K562 (cell line): ENCODE data around the gene ACTL9. TPM values are rescaled to one million over a fixed set of nuclear protein-coding genes. Genes with fewer than 3 reads are reported as not detected.

Experiments
- ATAC-seq: fragments of 200-7000 bp; cut with Tn5 transposase; 3 replicates; pipeline ENCODE4 v1.9.1; 2020; ENCODE audit warnings: moderate library complexity
- BruUV-seq: library from RNA; stranded (reverse); fragments of 400-500 nt; replicated peaks from 2 replicates; lab custom pipeline; 2021; lab: Mats Ljungman, UMichigan
- CTCF ChIA-PET: fragments of 300-600 bp; formaldehyde crosslinking; extraction: SDS; loops from one replicate; lab custom pipeline; 2021; ENCODE audit warnings: low intra/inter-chr PET ratio; lab: Yijun Ruan, JAX
- POLR2A ChIA-PET: fragments of 300-600, 350-650 bp; sonication (Branson Sonifier 250); formaldehyde crosslinking; extraction: SDS; loops from one replicate; lab custom pipeline; 2021; ENCODE audit warnings: antibody characterized with exemption, inconsistent platforms; lab: Yijun Ruan, JAX
- DNase-seq, 4 experiments: peaks; one replicate each; pipeline versions ENCODE4 v3.0.0 to v3.0.0-alpha.2; 2011 to 2018; ENCODE audit warnings: low spot score in 3 of 4, mixed read lengths in 3 of 4; ENCODE audit errors: extremely low read depth in 1 of 4
- FAIRE-seq: peaks from 2 replicates; lab custom pipeline; 2011; peaks lifted over from hg19 to GRCh38; lab: Jason Lieb, UNC
- H2AFZ ChIP-seq: 2 replicates; pipeline ENCODE4 v1.6.0; 2011; ENCODE audit warnings: low read depth, low read length, control low read depth, inconsistent platforms
- H3K27ac ChIP-seq: fragments of 200-600 bp; 3 replicates; pipeline ENCODE4 v1.8.0; 2011; ENCODE audit warnings: low read depth, mild to moderate bottlenecking, control low read depth, inconsistent platforms, low read length, moderate library complexity, mixed read lengths; ENCODE audit errors: extremely low read depth
- H3K27me3 ChIP-seq, 2 experiments: fragments of 300-600 bp in 1 of 2; 2 replicates in 1 of 2; 3 replicates in 1 of 2; pipeline versions ENCODE4 v1.6.0 to v1.8.0; 2011; ENCODE audit warnings: inconsistent platforms in 2 of 2, low read length in 2 of 2, mild to moderate bottlenecking in 1 of 2, mixed read lengths in 1 of 2, moderate library complexity in 1 of 2; ENCODE audit not compliant: control insufficient read depth in 2 of 2, insufficient read depth in 2 of 2
- H3K36me3 ChIP-seq: fragments of 300-600 bp; 3 replicates; pipeline ENCODE4 v1.8.0; 2011; ENCODE audit warnings: mild to moderate bottlenecking, low read length, inconsistent platforms; ENCODE audit not compliant: control insufficient read depth, insufficient read depth
- H3K4me1 ChIP-seq, 2 experiments: fragments of 200-600 bp in 1 of 2; replicated peaks in 1 of 2; 2 replicates in 1 of 2; 3 replicates in 1 of 2; pipeline versions ENCODE4 v1.5.1 to v1.8.0; 2011; ENCODE audit warnings: inconsistent platforms in 2 of 2, low read length in 2 of 2, mild to moderate bottlenecking in 1 of 2, mixed read lengths in 1 of 2, moderate library complexity in 1 of 2; ENCODE audit not compliant: control insufficient read depth in 2 of 2, insufficient read depth in 2 of 2
- H3K4me2 ChIP-seq: 2 replicates; pipeline ENCODE4 v1.6.1; 2011; ENCODE audit warnings: low read length, control low read depth, inconsistent platforms, mixed read lengths; ENCODE audit not compliant: insufficient read depth
- H3K4me3 ChIP-seq: fragments of 200-600 bp; sonication (generic), shearing (Covaris generic); 2 replicates; pipeline ENCODE4 v1.5.1; 2016; ENCODE audit warnings: control low read depth, inconsistent platforms
- H3K79me2 ChIP-seq: fragments of 200-600 bp; 3 replicates; pipeline ENCODE4 v1.8.0; 2011; ENCODE audit warnings: low read length, inconsistent platforms; ENCODE audit not compliant: control insufficient read depth, insufficient read depth
- H3K9ac ChIP-seq, 2 experiments: 2 replicates each; pipeline versions ENCODE4 v1.6.0 to v1.6.1; 2011; ENCODE audit warnings: low read depth in 2 of 2, low read length in 2 of 2, control low read depth in 1 of 2, inconsistent platforms in 1 of 2, mild to moderate bottlenecking in 1 of 2, mixed read lengths in 1 of 2; ENCODE audit not compliant: insufficient read depth in 1 of 2
- H3K9me1 ChIP-seq: one replicate; pipeline ENCODE4 v1.6.0; 2011; ENCODE audit warnings: inconsistent platforms, mild to moderate bottlenecking, low read length, moderate library complexity; ENCODE audit not compliant: control insufficient read depth, insufficient read depth
- H3K9me3 ChIP-seq: replicated peaks from 2 replicates; pipeline ENCODE4 v1.5.1; 2011; ENCODE audit warnings: low read depth, low read length, inconsistent platforms; ENCODE audit not compliant: control insufficient read depth, insufficient read depth
- H4K20me1 ChIP-seq: replicated peaks from 2 replicates; pipeline ENCODE4 v1.6.1; 2011; ENCODE audit warnings: low read length, inconsistent platforms, mixed read lengths; ENCODE audit not compliant: control insufficient read depth, insufficient read depth
- CBFA2T2 ChIP-seq: fragments of 450-650 bp; conservative IDR thresholded peaks from 2 replicates; pipeline ENCODE4 v1.6.1; 2017; ENCODE audit warnings: mild to moderate bottlenecking
- CBFA2T3 ChIP-seq: fragments of 450-650 bp; IDR thresholded peaks from 2 replicates; pipeline ENCODE4 v1.6.1; 2017
- CBX2 ChIP-seq: fragments of 200-600 bp; sonication (generic); IDR thresholded peaks from one replicate; pipeline ENCODE4 v1.6.1; 2012; ENCODE audit warnings: mild to moderate bottlenecking, low read length, inconsistent platforms; ENCODE audit not compliant: insufficient read depth, poor library complexity, severe bottlenecking
- CEBPG ChIP-seq, 3 experiments: fragments of 200-800 bp in 1 of 3; sonication (Bioruptor generic) in 1 of 3; sonication (generic) in 1 of 3; formaldehyde crosslinking in 1 of 3; IDR thresholded peaks in 2 of 3; conservative IDR thresholded peaks in 1 of 3; 2 replicates each; pipeline versions ENCODE4 v1.6.1 to v1.8.0; 2016 to 2022; ENCODE audit warnings: missing compliant biosample characterization in 2 of 3, missing genetic modification characterization in 2 of 3, mild to moderate bottlenecking in 1 of 3, missing genetic modification reagents in 1 of 3
- EGR1 ChIP-seq: fragments of 450-650 bp; conservative IDR thresholded peaks from 2 replicates; pipeline ENCODE4 v1.6.1; 2017; ENCODE audit warnings: mild to moderate bottlenecking
- HDAC1 ChIP-seq, 2 experiments: fragments of 450-650 bp; IDR thresholded peaks; 2 replicates each; pipeline ENCODE4 v1.6.1; 2016 to 2017; ENCODE audit warnings: inconsistent platforms in 1 of 2, mild to moderate bottlenecking in 1 of 2, moderate library complexity in 1 of 2
- NR2C2 ChIP-seq, 2 experiments: fragments of 200-800 bp in 1 of 2; sonication (Bioruptor generic) in 1 of 2; sonication (generic) in 1 of 2; formaldehyde crosslinking in 1 of 2; IDR thresholded peaks; 2 replicates each; pipeline versions ENCODE4 v1.6.1 to v1.8.0; 2016 to 2022; ENCODE audit warnings: mild to moderate bottlenecking in 1 of 2, missing compliant biosample characterization in 1 of 2, missing genetic modification characterization in 1 of 2, missing genetic modification reagents in 1 of 2
- TARDBP ChIP-seq: fragments of 450-650 bp; IDR thresholded peaks from 2 replicates; pipeline ENCODE4 v1.6.1; 2016
- ZNF507 ChIP-seq: conservative IDR thresholded peaks from 2 replicates; pipeline ENCODE4 v1.6.1; 2017; ENCODE audit warnings: missing genetic modification characterization, missing compliant biosample characterization
- WGBS: fragments of 100-300 bp; shearing (Covaris generic); methylation state at CpG from one replicate; pipeline ENCODE4 v1.1.6; 2016; ENCODE audit warnings: low coverage, mixed read lengths; ENCODE audit not compliant: insufficient coverage; ENCODE audit errors: missing lambda C conversion rate; 5-methylcytosine and 5-hydroxymethylcytosine counted together
- in situ Hi-C: fragments of 300-500 bp; cut with MboI; formaldehyde crosslinking; loops from 4 replicates; pipeline ENCODE4 v1.15.0; 2018; ENCODE audit warnings: inconsistent platforms, mixed read lengths
- intact Hi-C: fragments of 100-400 bp; cut with micrococcal nuclease; formaldehyde crosslinking; loops from 2 replicates; pipeline ENCODE4 v1.14.2; 2022
- polyA plus RNA-seq, 8 experiments: library from polyadenylated mRNA; depleted of rRNA in 4 of 8; stranded (reverse) in 5 of 8; unstranded in 3 of 8; fragments of >200 nt; fragmentation: Nextera tagmentation in 2 of 8; fragmentation: Illumina TruSeq in 1 of 8; extraction: Ambion mirVana in 2 of 8; extraction: Trizol in 1 of 8; gene quantifications; 2 replicates each; pipeline versions ENCODE4 v1.2.1 to v1.2.3, GENCODE V29; 2011 to 2014; ENCODE audit warnings: inconsistent platforms in 1 of 8, missing spikeins in 1 of 8
- total RNA-seq, 7 experiments: library from RNA; depleted of rRNA in 6 of 7; stranded (reverse); fragments of >200 nt in 6 of 7; fragmentation: Illumina TruSeq in 2 of 7; extraction: Trizol in 2 of 7; gene quantifications; 2 replicates each; pipeline versions ENCODE4 v1.2.1 to v1.2.3, GENCODE V29; 2011 to 2021; ENCODE audit warnings: low replicate concordance in 1 of 7
- TF ChIP-seq, protein P1 (sequence below): fragments of 450-650 bp; formaldehyde crosslinking; IDR thresholded peaks from 2 replicates; pipeline ENCODE4 v1.4.0; 2020; ENCODE audit warnings: mild to moderate bottlenecking, mixed read lengths
- TF ChIP-seq, protein P2 (sequence below): sonication (generic); formaldehyde crosslinking; IDR thresholded peaks from 2 replicates; pipeline ENCODE4 v1.8.1; 2023; ENCODE audit warnings: mild to moderate bottlenecking, missing genetic modification reagents

ACTL9 gene
- total and polyA plus RNA-seq, 9 of the 15 experiments (the other 6 are each of a cell fraction or from before 2014, with no cell fraction given), result not detected

DNA sequence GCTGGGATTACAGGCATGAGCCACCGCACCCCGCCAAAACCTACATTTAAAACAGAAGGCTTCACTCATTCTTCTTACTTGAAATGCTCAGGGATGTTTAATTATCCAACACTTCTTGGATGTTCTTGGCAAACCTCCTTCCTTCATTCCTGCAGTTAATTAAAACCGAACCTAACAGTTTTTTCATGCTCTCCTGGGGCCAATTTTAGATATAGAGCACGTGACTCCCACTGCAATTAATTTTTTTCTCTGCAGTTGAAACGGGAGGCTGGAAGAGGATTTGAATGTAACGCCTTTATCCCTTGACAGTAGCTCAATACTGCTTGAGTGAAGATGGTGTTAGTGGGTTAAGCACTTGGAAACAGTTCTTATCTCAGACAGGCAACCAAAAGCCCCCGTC lies 4.6 kb upstream of the ACTL9 start:
- WGBS, result 6% methylated on average over 7 of the region's 7 CpGs
- TF ChIP-seq, protein P1, sequence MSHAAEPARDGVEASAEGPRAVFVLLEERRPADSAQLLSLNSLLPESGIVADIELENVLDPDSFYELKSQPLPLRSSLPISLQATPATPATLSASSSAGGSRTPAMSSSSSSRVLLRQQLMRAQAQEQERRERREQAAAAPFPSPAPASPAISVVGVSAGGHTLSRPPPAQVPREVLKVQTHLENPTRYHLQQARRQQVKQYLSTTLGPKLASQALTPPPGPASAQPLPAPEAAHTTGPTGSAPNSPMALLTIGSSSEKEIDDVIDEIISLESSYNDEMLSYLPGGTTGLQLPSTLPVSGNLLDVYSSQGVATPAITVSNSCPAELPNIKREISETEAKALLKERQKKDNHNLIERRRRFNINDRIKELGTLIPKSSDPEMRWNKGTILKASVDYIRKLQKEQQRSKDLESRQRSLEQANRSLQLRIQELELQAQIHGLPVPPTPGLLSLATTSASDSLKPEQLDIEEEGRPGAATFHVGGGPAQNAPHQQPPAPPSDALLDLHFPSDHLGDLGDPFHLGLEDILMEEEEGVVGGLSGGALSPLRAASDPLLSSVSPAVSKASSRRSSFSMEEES (CRISPR knock-in tag), result peak; percentile 87
- TF ChIP-seq CBX2, result no peak
- TF ChIP-seq, all 486 proteins: peak for 1
- Histone ChIP-seq H3K4me3 (no peak overlapping the region), H3K27me3 (no peaks in the 10 kb centered on the region; a peak in 1 of 5 replicates), H3K36me3 (no peaks in the 10 kb centered on the region), H3K4me2 (no peak overlapping the region), H4K20me1 (no peaks in the 10 kb centered on the region), H3K79me2 (no peaks in the 10 kb centered on the region), H3K9me3 (no peaks in the 10 kb centered on the region), H3K9ac (no peak overlapping the region), H3K27ac (no peak overlapping the region), H3K4me1 (peaks cover 3 to 5% of the 10 kb centered on the region in 2 experiments), H2AFZ (no peak overlapping the region), H3K9me1 (no peaks in the 10 kb centered on the region)
- FAIRE-seq (no peak), ATAC-seq (no peak), DNase-seq (no peak)
- CTCF ChIA-PET, result no interaction called here
- intact Hi-C loops, result no loop called here
- POLR2A ChIA-PET, result interaction anchor here (0.6 kb wide), 1 partner anchor 313 kb away, joined by 4 read pairs; the partner anchor contains the start of gene RAB11B
- in situ Hi-C loops, result no loop called here
- no TSS peak for BruUV-seq

DNA sequence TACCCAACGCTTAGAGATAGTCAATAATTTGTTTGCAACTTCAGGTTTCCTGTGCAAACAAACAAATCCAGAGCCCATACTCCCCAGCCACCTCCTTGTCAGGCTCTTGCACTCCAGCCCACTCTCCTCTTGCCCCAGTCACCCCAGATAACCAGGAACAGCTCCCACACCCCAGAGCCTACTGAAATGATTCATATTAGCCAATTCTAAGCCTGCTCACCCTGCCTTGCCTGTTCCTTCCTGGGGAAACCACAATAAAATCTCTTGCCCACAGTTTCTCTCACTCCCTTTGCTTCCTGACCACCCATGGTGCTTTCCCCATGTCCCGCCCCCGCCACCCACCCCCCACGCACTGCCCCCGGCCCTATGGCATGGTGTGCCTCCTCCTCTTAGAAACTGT lies 3.8 kb upstream of the ACTL9 start:
- 0% methylated on average over 5 of the region's 5 CpGs for WGBS
- Histone ChIP-seq H3K79me2 (no peaks in the 10 kb centered on the region), H2AFZ (no peak overlapping the region), H3K4me3 (no peak overlapping the region), H3K27ac (no peak overlapping the region), H3K9ac (no peak overlapping the region), H4K20me1 (no peaks in the 10 kb centered on the region), H3K4me1 (peaks cover 5 to 12% of the 10 kb centered on the region in 2 experiments), H3K27me3 (peaks cover 0 to 6% of the 10 kb centered on the region in 2 experiments; a peak in 2 of 5 replicates), H3K4me2 (no peak overlapping the region), H3K36me3 (no peaks in the 10 kb centered on the region), H3K9me3 (no peaks in the 10 kb centered on the region), H3K9me1 (no peaks in the 10 kb centered on the region)
- ChIA-PET POLR2A (interaction anchor here (0.6 kb wide), 2 partner anchors 42 to 83 kb away, joined by 3 read pairs; no protein-coding TSS in a partner anchor), CTCF (no interaction called here)
- ATAC-seq (no peak), DNase-seq (peak in 1 of 4 experiments; percentile 17), FAIRE-seq (no peak)
- no TSS peak for BruUV-seq
- intact Hi-C loops, result no loop called here
- in situ Hi-C loops, result no loop called here
- no peak for TF ChIP-seq TARDBP
- TF ChIP-seq CEBPG (CRISPR knock-in tag; IDR thresholded peaks at IDR 0.05), result no peak
- TF ChIP-seq CEBPG (tag; conservative IDR thresholded peaks at IDR 0.05 in 1 of 2, IDR thresholded peaks at IDR 0.05 in 1 of 2), result 0 out of 4 replicates have a peak, but pooled peaks of 1 of the 2 experiments have one; percentile 29
- 0 out of 2 replicates have a peak, but pooled peaks have one; percentile 22 for TF ChIP-seq EGR1
- TF ChIP-seq, protein P2, sequence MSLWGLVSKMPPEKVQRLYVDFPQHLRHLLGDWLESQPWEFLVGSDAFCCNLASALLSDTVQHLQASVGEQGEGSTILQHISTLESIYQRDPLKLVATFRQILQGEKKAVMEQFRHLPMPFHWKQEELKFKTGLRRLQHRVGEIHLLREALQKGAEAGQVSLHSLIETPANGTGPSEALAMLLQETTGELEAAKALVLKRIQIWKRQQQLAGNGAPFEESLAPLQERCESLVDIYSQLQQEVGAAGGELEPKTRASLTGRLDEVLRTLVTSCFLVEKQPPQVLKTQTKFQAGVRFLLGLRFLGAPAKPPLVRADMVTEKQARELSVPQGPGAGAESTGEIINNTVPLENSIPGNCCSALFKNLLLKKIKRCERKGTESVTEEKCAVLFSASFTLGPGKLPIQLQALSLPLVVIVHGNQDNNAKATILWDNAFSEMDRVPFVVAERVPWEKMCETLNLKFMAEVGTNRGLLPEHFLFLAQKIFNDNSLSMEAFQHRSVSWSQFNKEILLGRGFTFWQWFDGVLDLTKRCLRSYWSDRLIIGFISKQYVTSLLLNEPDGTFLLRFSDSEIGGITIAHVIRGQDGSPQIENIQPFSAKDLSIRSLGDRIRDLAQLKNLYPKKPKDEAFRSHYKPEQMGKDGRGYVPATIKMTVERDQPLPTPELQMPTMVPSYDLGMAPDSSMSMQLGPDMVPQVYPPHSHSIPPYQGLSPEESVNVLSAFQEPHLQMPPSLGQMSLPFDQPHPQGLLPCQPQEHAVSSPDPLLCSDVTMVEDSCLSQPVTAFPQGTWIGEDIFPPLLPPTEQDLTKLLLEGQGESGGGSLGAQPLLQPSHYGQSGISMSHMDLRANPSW (CRISPR knock-in tag), result no peak
- TF ChIP-seq ZNF507 (tag), result no peak
- peak; percentile 56 for TF ChIP-seq CBFA2T3
- TF ChIP-seq CBFA2T2, result peak; percentile 20; the same call in 1 of the 2 replicates
- no peak for TF ChIP-seq NR2C2 (CRISPR knock-in tag; IDR thresholded peaks at IDR 0.05)
- TF ChIP-seq NR2C2 (tag; IDR thresholded peaks at IDR 0.05), result peak; percentile 22; the same call in 1 of the 2 replicates
- no peak for TF ChIP-seq HDAC1 (IDR thresholded peaks at IDR 0.05)
